SU-DHL-6 (cell line): ENCODE measurements around the gene LY6G5B.
"Not testable (repeated sequence)": the region's sequence is repeated elsewhere in the genome, so short reads cannot be mapped to it uniquely, and the experiment has no call there.

Experiments
- H2AFZ ChIP-seq: fragments of 200-600 bp; sonication (generic); 2 replicates; pipeline ENCODE4 v1.6.1; 2014; ENCODE audit warnings: low read depth, mild to moderate bottlenecking, moderate library complexity, mixed read lengths, antibody characterized with exemption, low read length; ENCODE audit not compliant: severe bottlenecking
- H3F3A ChIP-seq: fragments of 200-600 bp; shearing (Covaris generic); 2 replicates; pipeline ENCODE4 v1.6.0; 2016; ENCODE audit warnings: antibody characterized with exemption, mild to moderate bottlenecking; ENCODE audit not compliant: insufficient read depth
- H3K27ac ChIP-seq: fragments of 200-600 bp; sonication (generic); 2 replicates; pipeline ENCODE4 v1.5.1; 2016; ENCODE audit warnings: low read depth, mild to moderate bottlenecking, low read length, moderate library complexity, mixed read lengths
- H3K27me3 ChIP-seq: fragments of 200-600 bp; sonication (generic), shearing (Covaris generic); 2 replicates; pipeline ENCODE4 v1.6.0; 2014; ENCODE audit warnings: mild to moderate bottlenecking, low read length
- H3K36me3 ChIP-seq: fragments of 200-600 bp; sonication (generic); 2 replicates; pipeline ENCODE4 v1.6.1; 2014; ENCODE audit warnings: mild to moderate bottlenecking, low read length, mixed read lengths
- H3K4me2 ChIP-seq: fragments of 300-600, 200-600 bp; shearing (Covaris generic), sonication (generic); 2 replicates; pipeline ENCODE4 v1.6.0; 2014; ENCODE audit warnings: low read length, low read depth, mild to moderate bottlenecking; ENCODE audit not compliant: poor library complexity, severe bottlenecking
- H3K4me3 ChIP-seq: fragments of 200-600 bp; sonication (generic); 2 replicates; pipeline ENCODE4 v1.5.1; 2014; ENCODE audit warnings: antibody characterized with exemption, low read length, mild to moderate bottlenecking, mixed read lengths; ENCODE audit not compliant: insufficient read depth, poor library complexity, severe bottlenecking
- H3K79me2 ChIP-seq: fragments of 200-600 bp; sonication (generic); 2 replicates; pipeline ENCODE4 v1.6.1; 2014; ENCODE audit warnings: mild to moderate bottlenecking, low read length, moderate library complexity; ENCODE audit not compliant: insufficient read depth
- H3K9ac ChIP-seq: fragments of 200-600 bp; sonication (generic); 2 replicates; pipeline ENCODE4 v1.7.0; 2014; ENCODE audit warnings: mild to moderate bottlenecking, low read length
- H3K9me2 ChIP-seq: fragments of 200-600 bp; sonication (generic); replicated peaks from 2 replicates; pipeline ENCODE4 v1.6.1; 2014; ENCODE audit warnings: low read length; ENCODE audit not compliant: insufficient read depth
- H3K9me3 ChIP-seq: fragments of 200-600 bp; sonication (generic); 2 replicates; pipeline ENCODE4 v1.6.1; 2014; ENCODE audit warnings: low read length, mixed read lengths; ENCODE audit not compliant: insufficient read depth
- H4K20me1 ChIP-seq: fragments of 200-600 bp; sonication (generic); 2 replicates; pipeline ENCODE4 v1.6.1; 2014; ENCODE audit warnings: low read depth, mild to moderate bottlenecking, antibody characterized with exemption, low read length, moderate library complexity, mixed read lengths
- CTCF ChIP-seq: fragments of 200-600 bp; sonication (generic); IDR thresholded peaks from one replicate; pipeline ENCODE4 v1.5.1; 2017; ENCODE audit warnings: antibody characterized with exemption, mild to moderate bottlenecking, low read length, moderate library complexity; ENCODE audit not compliant: insufficient read depth, poor library complexity, severe bottlenecking
- EZH2phosphoT487 ChIP-seq: fragments of 200-600 bp; sonication (generic), shearing (Covaris generic); conservative IDR thresholded peaks from 2 replicates; pipeline ENCODE4 v1.6.1; 2018; ENCODE audit warnings: mild to moderate bottlenecking, antibody characterized with exemption, low read length, moderate library complexity, mixed read lengths

LY6G5B gene

GRCh38 chr6:31707701-31708100 is 37.9 kb downstream of the LY6G5B start:
- Histone ChIP-seq H3K36me3 (no peaks in the 10 kb centered on the region), H3K9me3 (no peaks in the 10 kb centered on the region), H3K4me2 (no peak overlapping the region), H3F3A (peaks cover 6% of the 10 kb centered on the region), H3K9me2 (no peaks in the 10 kb centered on the region), H3K27me3 (no peaks in the 10 kb centered on the region), H3K79me2 (peaks cover 2% of the 10 kb centered on the region), H3K9ac (no peak overlapping the region), H2AFZ (no peak overlapping the region), H3K27ac (no peak overlapping the region), H3K4me3 (no peak overlapping the region), H4K20me1 (no peaks in the 10 kb centered on the region)
- TF ChIP-seq CTCF: no peak
- TF ChIP-seq EZH2phosphoT487: no peak

- Histone ChIP-seq H3K4me2 (no peak overlapping the region), H3K9ac (no peak overlapping the region), H2AFZ (no peak overlapping the region), H3K27me3 (no peaks in the 10 kb centered on the region), H3K36me3 (no peaks in the 10 kb centered on the region), H3K4me3 (no peak overlapping the region), H3K9me3 (no peaks in the 10 kb centered on the region), H3K27ac (no peak overlapping the region), H4K20me1 (no peaks in the 10 kb centered on the region), H3K79me2 (no peaks in the 10 kb centered on the region), H3F3A (peaks cover 6% of the 10 kb centered on the region), H3K9me2 (no peaks in the 10 kb centered on the region)
- TF ChIP-seq EZH2phosphoT487: no peak
- TF ChIP-seq CTCF: no peak
Measured at GRCh38 chr6:31708224-31708623, 38.4 kb downstream of the LY6G5B start.

GRCh38 chr6:31709157-31709556 is 39.4 kb downstream of the LY6G5B start:
- H3K27ac ChIP-seq, H2AFZ ChIP-seq, H3F3A ChIP-seq, H3K27me3 ChIP-seq, H3K4me2 ChIP-seq, H3K9me3 ChIP-seq, H4K20me1 ChIP-seq, H3K4me3 ChIP-seq, H3K9me2 ChIP-seq, H3K36me3 ChIP-seq, H3K79me2 ChIP-seq, H3K9ac ChIP-seq: not testable (repeated sequence)

- Histone ChIP-seq H3K9me3 (no peaks in the 10 kb centered on the region), H3F3A (no peaks in the 10 kb centered on the region), H3K9me2 (no peaks in the 10 kb centered on the region), H3K36me3 (no peaks in the 10 kb centered on the region), H3K27me3 (no peaks in the 10 kb centered on the region), H2AFZ (no peak overlapping the region), H3K79me2 (no peaks in the 10 kb centered on the region), H4K20me1 (no peaks in the 10 kb centered on the region), H3K9ac (no peak overlapping the region), H3K27ac (no peak overlapping the region), H3K4me2 (no peak overlapping the region), H3K4me3 (no peak overlapping the region)
- no peak for TF ChIP-seq EZH2phosphoT487
- no peak for TF ChIP-seq CTCF
Measured at GRCh38 chr6:31710523-31711219, 40.9 kb downstream of the LY6G5B start.
